Muscle of back (tissue), 11 donors: ENCODE measurements around the gene RBKS. TPM values are rescaled to one million over a fixed set of nuclear protein-coding genes. Genes with fewer than 3 reads are reported as not detected.
A peak's percentile ranks its signal among the peaks of the same experiment; 100 is the strongest.
"Not testable (repeated sequence)": the region's sequence is repeated elsewhere in the genome, so short reads cannot be mapped to it uniquely, and the experiment has no call there.

Experiments
- DNase-seq, 3 donors: peaks; one replicate each; pipeline versions ENCODE4 v3.0.0 to v3.0.0-alpha.2; 2013
- polyA plus RNA-seq, 10 donors: library from polyadenylated mRNA; unstranded; fragments of 120-200 nt; gene quantifications; one replicate each; pipeline ENCODE4 v1.2.1, GENCODE V29; 2013; ENCODE audit not compliant: insufficient read length in 10 of 10

Gene RBKS
- polyA plus RNA-seq, 10 donors = 0.80 to 1.3 (median 0.96) TPM

- no peak for DNase-seq
Measured at GRCh38 chr2:27875089-27875881, 14.9 kb downstream of the RBKS start.

- no peak for DNase-seq
Measured at GRCh38 chr2:27873091-27873490, 17.1 kb downstream of the RBKS start.

GRCh38 chr2:27871802-27872201 is 18.4 kb downstream of the RBKS start:
- DNase-seq = no peak

GRCh38 chr2:27870724-27871123 is 19.5 kb downstream of the RBKS start:
- no peak for DNase-seq

- DNase-seq = no peak
Measured at GRCh38 chr2:27869763-27870162, 20.4 kb downstream of the RBKS start.

- DNase-seq = no peak
Measured at GRCh38 chr2:27866237-27866636, 23.9 kb downstream of the RBKS start.

- DNase-seq = not testable (repeated sequence)
Measured at GRCh38 chr2:27863955-27864354, 26.2 kb downstream of the RBKS start.

GRCh38 chr2:27863146-27863545 is 27.0 kb downstream of the RBKS start:
- no peak for DNase-seq

GRCh38 chr2:27860111-27860510 is 30.1 kb downstream of the RBKS start:
- DNase-seq = peak in 1 of 3 donors; percentile 51

- DNase-seq = peak in 1 of 3 donors; percentile 29
Measured at GRCh38 chr2:27857417-27858172, 32.6 kb downstream of the RBKS start.

GRCh38 chr2:27856956-27857355 is 33.2 kb downstream of the RBKS start:
- DNase-seq = no peak

- DNase-seq = no peak
Measured at GRCh38 chr2:27856386-27856785, 33.8 kb downstream of the RBKS start.

GRCh38 chr2:27855476-27855875 is 34.7 kb downstream of the RBKS start:
- DNase-seq = peak in 1 of 3 donors; percentile 29

- DNase-seq = no peak
Measured at GRCh38 chr2:27854229-27854862, 35.8 kb downstream of the RBKS start.

- DNase-seq = no peak
Measured at GRCh38 chr2:27852691-27853090, 37.5 kb downstream of the RBKS start.

- DNase-seq = no peak
Measured at GRCh38 chr2:27849558-27850205, 40.5 kb downstream of the RBKS start.

GRCh38 chr2:27847333-27847732 is 42.9 kb downstream of the RBKS start:
- DNase-seq = no peak

GRCh38 chr2:27844821-27845255 is 45.3 kb downstream of the RBKS start:
- DNase-seq = peak in 1 of 3 donors; percentile 4

- no peak for DNase-seq
Measured at GRCh38 chr2:27843992-27844391, 46.2 kb downstream of the RBKS start.

GRCh38 chr2:27842894-27843293 is 47.3 kb downstream of the RBKS start:
- no peak for DNase-seq

GRCh38 chr2:27839022-27839618 is 51.1 kb downstream of the RBKS start:
- no peak for DNase-seq

GRCh38 chr2:27838502-27838901 is 51.7 kb downstream of the RBKS start:
- no peak for DNase-seq
